Ascending aorta (tissue), 2 donors: ENCODE results near the gene AK5. TPM values are rescaled to one million over a fixed set of nuclear protein-coding genes. Genes with fewer than 3 reads are reported as not detected.

ENCODE experiments used
- DNase-seq, 2 donors: peaks; one replicate each; pipeline ENCODE4 v3.0.0-alpha.2; 2019; ENCODE audit warnings: low spot score in 2 of 2
- H3K27ac ChIP-seq, 2 donors: fragments of 200-600 bp; sonication (generic); one replicate each; pipeline ENCODE4 v1.5.1; 2016 to 2017; ENCODE audit warnings: mild to moderate bottlenecking in 1 of 2
- H3K27me3 ChIP-seq: fragments of 200-600 bp; sonication (generic); one replicate; pipeline ENCODE4 v1.5.1; 2017
- H3K36me3 ChIP-seq, 2 donors: fragments of 200-600 bp; sonication (generic); one replicate each; pipeline ENCODE4 v1.5.1; 2016
- H3K4me1 ChIP-seq, 2 donors: fragments of 200-600 bp; sonication (generic); one replicate each; pipeline ENCODE4 v1.5.1; 2016 to 2017; ENCODE audit warnings: mild to moderate bottlenecking in 1 of 2
- H3K4me3 ChIP-seq, 2 donors: fragments of 200-600 bp; sonication (generic); one replicate each; pipeline ENCODE4 v1.5.1; 2016 to 2017; ENCODE audit warnings: mild to moderate bottlenecking in 1 of 2
- H3K9me3 ChIP-seq, 2 donors: fragments of 200-600 bp; sonication (generic); one replicate each; pipeline ENCODE4 v1.5.1; 2016
- intact Hi-C: fragments of 100-400 bp; cut with DNase I; formaldehyde crosslinking; loops from one replicate; pipeline ENCODE4 v1.15.1; 2023
- total RNA-seq: library from RNA; depleted of rRNA; stranded (reverse); fragments of >200 nt; gene quantifications from one replicate; pipeline ENCODE4 v1.1.0, GENCODE V29; 2016
- TF ChIP-seq, protein P1 (sequence below), 3 experiments: fragments of 200-600 bp in 2 of 3; fragments of 450-650 bp in 1 of 3; sonication (generic) in 2 of 3; IDR thresholded peaks; one replicate each; pipeline ENCODE4 v1.5.1; 2016 to 2019; ENCODE audit warnings: antibody characterized with exemption in 3 of 3, mild to moderate bottlenecking in 1 of 3, moderate library complexity in 1 of 3

AK5 gene, protein sequence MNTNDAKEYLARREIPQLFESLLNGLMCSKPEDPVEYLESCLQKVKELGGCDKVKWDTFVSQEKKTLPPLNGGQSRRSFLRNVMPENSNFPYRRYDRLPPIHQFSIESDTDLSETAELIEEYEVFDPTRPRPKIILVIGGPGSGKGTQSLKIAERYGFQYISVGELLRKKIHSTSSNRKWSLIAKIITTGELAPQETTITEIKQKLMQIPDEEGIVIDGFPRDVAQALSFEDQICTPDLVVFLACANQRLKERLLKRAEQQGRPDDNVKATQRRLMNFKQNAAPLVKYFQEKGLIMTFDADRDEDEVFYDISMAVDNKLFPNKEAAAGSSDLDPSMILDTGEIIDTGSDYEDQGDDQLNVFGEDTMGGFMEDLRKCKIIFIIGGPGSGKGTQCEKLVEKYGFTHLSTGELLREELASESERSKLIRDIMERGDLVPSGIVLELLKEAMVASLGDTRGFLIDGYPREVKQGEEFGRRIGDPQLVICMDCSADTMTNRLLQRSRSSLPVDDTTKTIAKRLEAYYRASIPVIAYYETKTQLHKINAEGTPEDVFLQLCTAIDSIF
- not detected for total RNA-seq

DNA sequence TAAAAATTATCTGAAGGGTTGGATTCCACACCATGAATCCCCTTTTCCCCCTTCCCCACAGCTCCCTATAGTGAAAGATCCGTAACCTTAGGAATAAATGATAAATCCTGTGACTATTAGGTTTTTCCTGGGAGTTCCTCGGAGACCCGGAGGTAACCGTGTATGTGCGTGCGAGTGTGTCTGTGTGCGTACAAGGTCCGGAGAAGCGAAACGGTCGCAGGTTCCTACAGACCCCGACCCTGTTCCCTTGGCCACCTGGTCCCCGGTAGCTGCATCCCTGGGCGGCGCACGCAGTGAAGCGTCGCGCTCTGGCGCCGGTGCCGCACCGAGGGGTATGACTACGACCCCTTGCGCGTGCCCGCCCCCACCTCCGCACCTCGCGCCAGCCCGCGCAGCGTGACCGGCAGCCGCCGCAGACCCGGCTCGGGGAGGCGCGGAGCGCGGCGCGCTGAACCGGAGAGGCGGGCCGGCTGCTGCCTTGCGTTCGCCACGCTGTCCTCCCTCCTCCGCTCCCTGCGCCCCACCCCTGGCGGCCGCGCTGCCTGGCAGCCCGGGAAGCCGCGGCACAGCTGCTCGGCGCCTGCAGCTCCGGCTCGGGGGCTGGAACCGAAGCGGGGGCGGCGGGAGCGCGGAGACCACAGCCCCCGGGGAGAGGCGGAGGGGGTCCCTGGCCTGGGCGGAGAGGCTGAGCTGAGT lies at the start of gene AK5:
AK5 (plus strand) TSS at position 529 of the 696 bp plus-strand sequence. CDS start 295 bp downstream, outside the sequence.
- DNase-seq: peak in 1 of 2 donors; percentile 61
- Histone ChIP-seq H3K4me3 (peak within 1 kb of the TSS; percentile 71 to 79), H3K9me3 (no peaks in the 10 kb centered on the region), H3K4me1 (peaks cover 0 to 5% of the 10 kb centered on the region in 2 donors), H3K27me3 (no peaks in the 10 kb centered on the region), H3K36me3 (no peaks in the 10 kb centered on the region), H3K27ac (no peak within 1 kb of the TSS)
- TF ChIP-seq, protein P1, sequence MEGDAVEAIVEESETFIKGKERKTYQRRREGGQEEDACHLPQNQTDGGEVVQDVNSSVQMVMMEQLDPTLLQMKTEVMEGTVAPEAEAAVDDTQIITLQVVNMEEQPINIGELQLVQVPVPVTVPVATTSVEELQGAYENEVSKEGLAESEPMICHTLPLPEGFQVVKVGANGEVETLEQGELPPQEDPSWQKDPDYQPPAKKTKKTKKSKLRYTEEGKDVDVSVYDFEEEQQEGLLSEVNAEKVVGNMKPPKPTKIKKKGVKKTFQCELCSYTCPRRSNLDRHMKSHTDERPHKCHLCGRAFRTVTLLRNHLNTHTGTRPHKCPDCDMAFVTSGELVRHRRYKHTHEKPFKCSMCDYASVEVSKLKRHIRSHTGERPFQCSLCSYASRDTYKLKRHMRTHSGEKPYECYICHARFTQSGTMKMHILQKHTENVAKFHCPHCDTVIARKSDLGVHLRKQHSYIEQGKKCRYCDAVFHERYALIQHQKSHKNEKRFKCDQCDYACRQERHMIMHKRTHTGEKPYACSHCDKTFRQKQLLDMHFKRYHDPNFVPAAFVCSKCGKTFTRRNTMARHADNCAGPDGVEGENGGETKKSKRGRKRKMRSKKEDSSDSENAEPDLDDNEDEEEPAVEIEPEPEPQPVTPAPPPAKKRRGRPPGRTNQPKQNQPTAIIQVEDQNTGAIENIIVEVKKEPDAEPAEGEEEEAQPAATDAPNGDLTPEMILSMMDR (IDR thresholded peaks at IDR 0.05): no peak
- intact Hi-C loops: no loop called here

DNA sequence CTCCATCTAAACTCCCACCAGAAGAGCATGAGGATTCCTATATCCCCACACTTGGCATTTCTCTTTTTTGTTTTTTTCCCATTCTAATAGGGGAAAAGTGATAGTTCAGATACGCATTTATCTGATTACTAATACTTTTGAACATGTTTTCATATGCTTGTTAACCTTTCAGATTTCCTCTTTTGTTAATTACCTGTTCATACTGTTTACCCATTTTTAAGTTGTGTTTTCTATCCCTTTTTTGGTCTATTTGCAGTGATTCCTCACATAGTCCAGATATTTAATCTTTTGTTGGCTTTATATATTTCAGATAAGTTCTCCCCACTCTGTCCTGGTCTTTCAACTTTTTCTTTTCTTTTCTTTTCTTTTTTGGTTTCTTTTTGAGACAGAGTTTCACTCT lies 49.0 kb upstream of the AK5 start:
- H3K36me3 ChIP-seq: no peaks in the 10 kb centered on the region
- no peaks in the 10 kb centered on the region for H3K4me1 ChIP-seq
- H3K4me3 ChIP-seq: no peak overlapping the region
- no peak for DNase-seq
- H3K27ac ChIP-seq: no peak overlapping the region
- H3K9me3 ChIP-seq: no peaks in the 10 kb centered on the region
- H3K27me3 ChIP-seq: no peaks in the 10 kb centered on the region
- TF ChIP-seq, protein P1 (IDR thresholded peaks at IDR 0.05): no peak
- intact Hi-C loops: no loop called here

DNA sequence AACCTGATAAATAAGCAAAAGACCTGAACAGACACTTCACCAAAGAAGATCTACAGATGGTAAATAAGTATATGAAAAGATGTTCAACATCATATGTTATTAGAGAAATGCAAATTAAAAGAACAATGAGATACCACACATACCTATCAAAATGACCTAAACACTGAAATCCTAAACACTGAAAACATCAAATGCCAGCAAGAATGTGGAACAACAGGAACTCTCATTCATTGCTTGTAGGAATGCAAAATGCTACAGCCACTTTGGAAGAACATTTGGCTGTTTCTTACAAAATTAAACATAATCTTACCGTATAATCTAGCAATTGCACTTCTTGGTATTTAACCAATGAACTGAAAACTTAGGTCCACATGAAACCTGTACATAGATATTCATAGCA lies 47.7 kb upstream of the AK5 start:
- H3K4me3 ChIP-seq: no peak overlapping the region
- no peak overlapping the region for H3K27ac ChIP-seq
- intact Hi-C loops: no loop called here
- H3K4me1 ChIP-seq: no peaks in the 10 kb centered on the region
- H3K36me3 ChIP-seq: no peaks in the 10 kb centered on the region
- no peak for DNase-seq
- H3K27me3 ChIP-seq: no peaks in the 10 kb centered on the region
- H3K9me3 ChIP-seq: no peaks in the 10 kb centered on the region
- TF ChIP-seq, protein P1 (IDR thresholded peaks at IDR 0.05): no peak

DNA sequence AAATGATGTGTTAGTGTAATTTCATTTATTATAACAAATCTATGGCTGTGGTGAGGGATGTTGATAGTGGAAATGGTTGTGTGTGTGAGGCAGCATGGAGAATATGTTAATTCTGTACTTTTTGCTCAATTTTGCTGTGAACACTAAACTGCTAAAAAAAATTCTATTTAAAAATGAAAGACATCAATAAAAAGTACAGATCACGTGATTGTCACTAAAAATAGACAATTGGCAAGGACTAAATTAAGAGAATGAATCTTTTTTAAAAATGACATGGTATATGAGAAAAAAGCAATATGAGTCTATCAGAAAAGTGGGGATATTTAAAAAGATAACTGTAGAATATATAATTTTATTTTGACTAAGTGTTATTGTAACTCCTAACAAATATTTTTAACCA lies 46.9 kb upstream of the AK5 start:
- intact Hi-C loops: no loop called here
- H3K27me3 ChIP-seq: no peaks in the 10 kb centered on the region
- no peak overlapping the region for H3K27ac ChIP-seq
- no peaks in the 10 kb centered on the region for H3K9me3 ChIP-seq
- no peak for DNase-seq
- no peak overlapping the region for H3K4me3 ChIP-seq
- no peaks in the 10 kb centered on the region for H3K36me3 ChIP-seq
- TF ChIP-seq, protein P1 (IDR thresholded peaks at IDR 0.05): no peak
- no peaks in the 10 kb centered on the region for H3K4me1 ChIP-seq

DNA sequence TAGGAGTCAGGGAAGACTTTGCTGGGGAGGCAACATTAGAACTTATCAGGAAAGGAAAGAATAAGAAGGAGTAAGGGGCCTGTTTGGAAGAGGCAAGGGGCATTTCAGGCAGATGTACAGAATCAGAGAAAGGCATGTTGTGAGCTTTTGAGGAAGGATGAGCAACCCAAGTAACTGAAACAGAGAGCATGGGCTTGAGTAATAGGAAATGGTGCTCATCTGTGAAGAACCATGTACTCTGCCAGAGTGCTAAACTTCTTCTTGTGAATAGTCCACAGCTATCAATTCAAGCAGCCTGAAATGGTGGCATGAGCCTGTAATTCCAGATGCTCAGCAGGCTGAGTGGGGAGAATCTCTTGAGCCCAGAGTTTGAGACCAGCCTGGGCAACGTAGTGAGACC lies 43.4 kb upstream of the AK5 start:
- H3K9me3 ChIP-seq: no peaks in the 10 kb centered on the region
- H3K27ac ChIP-seq: no peak overlapping the region
- TF ChIP-seq, protein P1 (IDR thresholded peaks at IDR 0.05): no peak
- no peaks in the 10 kb centered on the region for H3K4me1 ChIP-seq
- no peaks in the 10 kb centered on the region for H3K27me3 ChIP-seq
- H3K36me3 ChIP-seq: no peaks in the 10 kb centered on the region
- DNase-seq: no peak
- H3K4me3 ChIP-seq: no peak overlapping the region
- intact Hi-C loops: no loop called here
